ENCODE results near the gene IRS1.

- TF ChIP-seq CTCF (IDR thresholded peaks at IDR 0.05) (no peak), POLR2A (IDR thresholded peaks at IDR 0.05) (no peak)
These were observed 32.4 kb downstream of the IRS1 start for GRCh38 chr2:226767056-226767813.
